ENCODE results near the gene SSBP3. TPM values are rescaled to one million over a fixed set of nuclear protein-coding genes. Genes with fewer than 3 reads are reported as not detected.

SSBP3 gene
- polyA plus RNA-seq, 1 donor (not counting 4 experiments of a cell fraction or from before 2014, with no cell fraction given), result 16.9 TPM

DNA sequence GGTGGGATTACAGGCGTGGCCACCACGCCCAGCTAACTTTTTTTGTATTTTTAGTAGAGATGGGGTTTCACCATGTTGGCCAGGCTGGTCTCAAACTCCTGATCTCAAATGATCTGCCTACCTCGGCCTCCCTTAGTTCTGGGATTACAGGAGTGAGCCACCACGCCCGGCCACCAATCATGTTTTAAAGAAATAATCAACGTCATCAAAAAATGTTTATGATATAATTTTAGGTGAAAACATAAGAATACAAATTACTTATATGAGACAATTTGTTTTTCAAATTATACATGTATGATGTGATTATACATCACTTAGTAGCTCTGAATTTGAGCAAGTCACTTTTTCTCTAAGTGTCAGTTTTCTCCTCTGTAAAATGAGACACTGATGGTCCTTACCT is 31.6 kb upstream of the SSBP3 start:
- Histone ChIP-seq H4K20me1 (ENCODE audit: control insufficient read depth, extremely low read depth, insufficient read depth, low read length) (no peaks in the 10 kb centered on the region), H3K9me1 (ENCODE audit: control insufficient read depth, extremely low read depth, insufficient read depth, low read length) (no peaks in the 10 kb centered on the region), H3K36me3 (ENCODE audit: control insufficient read depth in 2 of 2, extremely low read depth in 1 of 2, insufficient read depth in 2 of 2, low read length in 2 of 2) (no peaks in the 10 kb centered on the region), H3K9me3 (ENCODE audit: control insufficient read depth, low read depth, low read length) (no peaks in the 10 kb centered on the region), H3K27ac (ENCODE audit: control insufficient read depth, insufficient read depth, low read length) (no peak overlapping the region), H2AFZ (ENCODE audit: control insufficient read depth, low read length) (no peak overlapping the region), H3K9ac (ENCODE audit: control insufficient read depth, extremely low read depth, insufficient read depth, low read length) (no peak overlapping the region), H3K27me3 (ENCODE audit: control insufficient read depth, extremely low read depth, insufficient read depth, low read length) (no peaks in the 10 kb centered on the region), H3K4me2 (ENCODE audit: control insufficient read depth, extremely low read depth, insufficient read depth, low read depth, low read length) (no peak overlapping the region), H3K4me3 (ENCODE audit: control insufficient read depth in 2 of 3, extremely low read depth in 1 of 3, insufficient read depth in 2 of 3, low read depth in 1 of 3, low read length in 3 of 3) (no peak overlapping the region), H3K79me2 (ENCODE audit: control insufficient read depth, insufficient read depth, low read length) (no peaks in the 10 kb centered on the region), H3K4me1 (ENCODE audit: control insufficient read depth, extremely low read depth, insufficient read depth, low read length) (no peaks in the 10 kb centered on the region)
- DNase-seq (ENCODE audit: low read depth, low spot score) (no peak), FAIRE-seq (no peak)
- dilution Hi-C loops (cut with MboI; ENCODE audit: extremely low pct_ligation_motif_present, low sequenced_read_pairs), result no loop called here
- TF ChIP-seq CTCF (optimal IDR thresholded peaks at IDR 0.05 in 1 of 3, IDR thresholded peaks at IDR 0.05 in 1 of 3, conservative IDR thresholded peaks at IDR 0.05 in 1 of 3; ENCODE audit: extremely low read depth in 1 of 3, insufficient read depth in 2 of 3, low read length in 3 of 3), result no peak
- no peak for TF ChIP-seq EZH2 (IDR thresholded peaks at IDR 0.05; ENCODE audit: low read length)

DNA sequence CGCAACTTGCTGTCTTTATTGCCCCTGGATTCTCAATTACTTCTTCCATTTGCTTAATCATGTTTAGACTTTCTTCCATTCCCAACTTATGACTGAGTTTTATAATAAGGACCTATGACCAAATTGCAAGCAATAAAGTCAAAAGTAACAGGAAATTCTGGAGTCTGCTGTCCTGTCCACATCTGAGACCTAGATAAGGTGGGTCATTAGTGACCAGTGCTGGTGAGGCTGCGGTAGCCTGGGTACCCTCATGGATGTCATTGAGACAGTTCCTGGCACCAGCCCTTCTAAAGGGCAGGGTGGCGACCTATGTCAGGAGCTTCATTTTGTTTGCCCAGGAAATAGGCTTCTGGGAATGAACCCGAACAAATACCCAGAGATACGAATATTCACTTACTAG is 30.6 kb upstream of the SSBP3 start:
- no peak for FAIRE-seq
- no peak overlapping the region for H2AFZ ChIP-seq (ENCODE audit: control insufficient read depth, low read length)

More for the DNA sequence above, 30.6 kb upstream of the SSBP3 start:
- Histone ChIP-seq H3K36me3 (ENCODE audit: control insufficient read depth in 2 of 2, extremely low read depth in 1 of 2, insufficient read depth in 2 of 2, low read length in 2 of 2) (no peaks in the 10 kb centered on the region), H3K27me3 (ENCODE audit: control insufficient read depth, extremely low read depth, insufficient read depth, low read length) (no peaks in the 10 kb centered on the region), H3K79me2 (ENCODE audit: control insufficient read depth, insufficient read depth, low read length) (no peaks in the 10 kb centered on the region), H3K9me3 (ENCODE audit: control insufficient read depth, low read depth, low read length) (no peaks in the 10 kb centered on the region), H3K4me3 (ENCODE audit: control insufficient read depth in 2 of 3, extremely low read depth in 1 of 3, insufficient read depth in 2 of 3, low read depth in 1 of 3, low read length in 3 of 3) (no peak overlapping the region), H3K4me2 (ENCODE audit: control insufficient read depth, extremely low read depth, insufficient read depth, low read depth, low read length) (no peak overlapping the region), H3K9me1 (ENCODE audit: control insufficient read depth, extremely low read depth, insufficient read depth, low read length) (no peaks in the 10 kb centered on the region), H3K9ac (ENCODE audit: control insufficient read depth, extremely low read depth, insufficient read depth, low read length) (no peak overlapping the region), H4K20me1 (ENCODE audit: control insufficient read depth, extremely low read depth, insufficient read depth, low read length) (no peaks in the 10 kb centered on the region), H3K27ac (ENCODE audit: control insufficient read depth, insufficient read depth, low read length) (no peak overlapping the region), H3K4me1 (ENCODE audit: control insufficient read depth, extremely low read depth, insufficient read depth, low read length) (no peaks in the 10 kb centered on the region)
- no peak for DNase-seq (ENCODE audit: low read depth, low spot score)
- no peak for TF ChIP-seq CTCF (optimal IDR thresholded peaks at IDR 0.05 in 1 of 3, IDR thresholded peaks at IDR 0.05 in 1 of 3, conservative IDR thresholded peaks at IDR 0.05 in 1 of 3; ENCODE audit: extremely low read depth in 1 of 3, insufficient read depth in 2 of 3, low read length in 3 of 3)
- TF ChIP-seq EZH2 (IDR thresholded peaks at IDR 0.05; ENCODE audit: low read length), result no peak
- dilution Hi-C loops (cut with MboI; ENCODE audit: extremely low pct_ligation_motif_present, low sequenced_read_pairs), result no loop called here
